ENCODE results near the gene C1orf94.

DNA sequence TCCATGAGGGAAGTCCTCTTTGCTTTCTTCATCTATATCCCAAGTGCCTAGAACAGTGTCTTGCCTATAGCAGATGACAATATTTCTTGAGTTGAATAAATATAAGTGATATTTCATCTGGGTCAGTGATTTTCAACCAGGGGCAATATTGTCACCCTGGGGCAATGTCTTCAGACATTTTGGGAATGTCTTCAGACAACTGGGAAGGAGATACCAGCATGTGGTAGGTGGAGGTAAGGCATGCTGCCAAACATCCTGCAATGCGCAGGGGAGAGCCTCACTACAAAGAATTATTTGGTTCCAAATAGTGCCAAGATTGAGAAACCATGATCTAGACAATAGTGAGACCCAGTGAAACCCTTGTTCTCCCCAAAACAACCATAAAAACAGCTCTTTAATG is 54.7 kb downstream of the C1orf94 start:
- TF ChIP-seq, protein P1, sequence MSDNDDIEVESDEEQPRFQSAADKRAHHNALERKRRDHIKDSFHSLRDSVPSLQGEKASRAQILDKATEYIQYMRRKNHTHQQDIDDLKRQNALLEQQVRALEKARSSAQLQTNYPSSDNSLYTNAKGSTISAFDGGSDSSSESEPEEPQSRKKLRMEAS (IDR thresholded peaks at IDR 0.05) = no peak
- TF ChIP-seq, protein P2, sequence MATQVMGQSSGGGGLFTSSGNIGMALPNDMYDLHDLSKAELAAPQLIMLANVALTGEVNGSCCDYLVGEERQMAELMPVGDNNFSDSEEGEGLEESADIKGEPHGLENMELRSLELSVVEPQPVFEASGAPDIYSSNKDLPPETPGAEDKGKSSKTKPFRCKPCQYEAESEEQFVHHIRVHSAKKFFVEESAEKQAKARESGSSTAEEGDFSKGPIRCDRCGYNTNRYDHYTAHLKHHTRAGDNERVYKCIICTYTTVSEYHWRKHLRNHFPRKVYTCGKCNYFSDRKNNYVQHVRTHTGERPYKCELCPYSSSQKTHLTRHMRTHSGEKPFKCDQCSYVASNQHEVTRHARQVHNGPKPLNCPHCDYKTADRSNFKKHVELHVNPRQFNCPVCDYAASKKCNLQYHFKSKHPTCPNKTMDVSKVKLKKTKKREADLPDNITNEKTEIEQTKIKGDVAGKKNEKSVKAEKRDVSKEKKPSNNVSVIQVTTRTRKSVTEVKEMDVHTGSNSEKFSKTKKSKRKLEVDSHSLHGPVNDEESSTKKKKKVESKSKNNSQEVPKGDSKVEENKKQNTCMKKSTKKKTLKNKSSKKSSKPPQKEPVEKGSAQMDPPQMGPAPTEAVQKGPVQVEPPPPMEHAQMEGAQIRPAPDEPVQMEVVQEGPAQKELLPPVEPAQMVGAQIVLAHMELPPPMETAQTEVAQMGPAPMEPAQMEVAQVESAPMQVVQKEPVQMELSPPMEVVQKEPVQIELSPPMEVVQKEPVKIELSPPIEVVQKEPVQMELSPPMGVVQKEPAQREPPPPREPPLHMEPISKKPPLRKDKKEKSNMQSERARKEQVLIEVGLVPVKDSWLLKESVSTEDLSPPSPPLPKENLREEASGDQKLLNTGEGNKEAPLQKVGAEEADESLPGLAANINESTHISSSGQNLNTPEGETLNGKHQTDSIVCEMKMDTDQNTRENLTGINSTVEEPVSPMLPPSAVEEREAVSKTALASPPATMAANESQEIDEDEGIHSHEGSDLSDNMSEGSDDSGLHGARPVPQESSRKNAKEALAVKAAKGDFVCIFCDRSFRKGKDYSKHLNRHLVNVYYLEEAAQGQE (IDR thresholded peaks at IDR 0.05; ENCODE audit: low read depth) = no peak
- TF ChIP-seq CREB1 (IDR thresholded peaks at IDR 0.05; ENCODE audit: low read depth) = no peak
